Measurements from ENCODE around the gene DTNA.

DNA sequence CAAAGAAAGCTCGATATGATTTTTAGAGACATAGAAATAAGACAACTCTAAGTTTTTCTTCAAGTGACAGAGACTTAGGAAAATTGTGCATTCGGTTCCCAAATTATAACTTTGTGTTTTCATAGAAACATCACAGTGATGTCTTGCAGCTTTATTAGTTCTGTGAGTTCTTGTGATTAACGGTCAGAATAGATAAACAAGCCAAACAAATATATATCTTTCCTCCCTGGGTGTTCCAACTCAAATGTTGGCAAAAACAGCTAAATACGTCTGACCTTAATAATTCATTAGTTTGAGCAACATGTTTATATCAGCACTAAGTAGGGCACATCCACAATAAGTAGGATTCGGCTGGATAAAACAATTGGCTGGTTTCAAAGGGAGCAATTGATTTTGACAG, 47.6 kb downstream of the DTNA start:
- TF ChIP-seq, protein P1, sequence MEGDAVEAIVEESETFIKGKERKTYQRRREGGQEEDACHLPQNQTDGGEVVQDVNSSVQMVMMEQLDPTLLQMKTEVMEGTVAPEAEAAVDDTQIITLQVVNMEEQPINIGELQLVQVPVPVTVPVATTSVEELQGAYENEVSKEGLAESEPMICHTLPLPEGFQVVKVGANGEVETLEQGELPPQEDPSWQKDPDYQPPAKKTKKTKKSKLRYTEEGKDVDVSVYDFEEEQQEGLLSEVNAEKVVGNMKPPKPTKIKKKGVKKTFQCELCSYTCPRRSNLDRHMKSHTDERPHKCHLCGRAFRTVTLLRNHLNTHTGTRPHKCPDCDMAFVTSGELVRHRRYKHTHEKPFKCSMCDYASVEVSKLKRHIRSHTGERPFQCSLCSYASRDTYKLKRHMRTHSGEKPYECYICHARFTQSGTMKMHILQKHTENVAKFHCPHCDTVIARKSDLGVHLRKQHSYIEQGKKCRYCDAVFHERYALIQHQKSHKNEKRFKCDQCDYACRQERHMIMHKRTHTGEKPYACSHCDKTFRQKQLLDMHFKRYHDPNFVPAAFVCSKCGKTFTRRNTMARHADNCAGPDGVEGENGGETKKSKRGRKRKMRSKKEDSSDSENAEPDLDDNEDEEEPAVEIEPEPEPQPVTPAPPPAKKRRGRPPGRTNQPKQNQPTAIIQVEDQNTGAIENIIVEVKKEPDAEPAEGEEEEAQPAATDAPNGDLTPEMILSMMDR (IDR thresholded peaks at IDR 0.05) = no peak
- no peak for TF ChIP-seq POLR2A (IDR thresholded peaks at IDR 0.05)
- no peak for TF ChIP-seq EP300 (IDR thresholded peaks at IDR 0.05)

Data from gastroesophageal sphincter (tissue), 3 donors.